ENCODE measurements around the gene CLEC12A. TPM values are rescaled to one million over a fixed set of nuclear protein-coding genes. Genes with fewer than 3 reads are reported as not detected.

CLEC12A gene
- polyA plus RNA-seq, 3 donors: 356 to 441 (median 412) TPM

DNA sequence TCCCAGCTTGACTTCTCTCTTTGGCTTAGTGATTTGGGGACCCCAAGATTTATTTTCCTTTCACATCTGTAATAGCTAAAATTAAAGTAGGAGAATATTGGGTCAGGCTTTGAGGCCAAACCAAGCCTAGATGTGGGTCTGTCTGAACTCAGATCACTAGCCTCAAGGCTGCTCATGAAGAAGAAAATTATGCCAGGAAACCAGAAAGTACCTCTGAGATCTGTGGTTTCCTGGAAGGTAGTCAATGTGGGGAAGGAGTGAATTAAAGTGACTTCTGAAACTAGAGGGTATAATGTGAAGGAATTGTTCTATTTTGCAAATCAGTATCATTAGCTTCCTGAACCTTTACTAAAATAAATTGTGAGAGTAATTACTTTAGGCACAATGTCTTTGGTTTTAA lies 13.4 kb upstream of the CLEC12A start:
- TF ChIP-seq, protein P1, sequence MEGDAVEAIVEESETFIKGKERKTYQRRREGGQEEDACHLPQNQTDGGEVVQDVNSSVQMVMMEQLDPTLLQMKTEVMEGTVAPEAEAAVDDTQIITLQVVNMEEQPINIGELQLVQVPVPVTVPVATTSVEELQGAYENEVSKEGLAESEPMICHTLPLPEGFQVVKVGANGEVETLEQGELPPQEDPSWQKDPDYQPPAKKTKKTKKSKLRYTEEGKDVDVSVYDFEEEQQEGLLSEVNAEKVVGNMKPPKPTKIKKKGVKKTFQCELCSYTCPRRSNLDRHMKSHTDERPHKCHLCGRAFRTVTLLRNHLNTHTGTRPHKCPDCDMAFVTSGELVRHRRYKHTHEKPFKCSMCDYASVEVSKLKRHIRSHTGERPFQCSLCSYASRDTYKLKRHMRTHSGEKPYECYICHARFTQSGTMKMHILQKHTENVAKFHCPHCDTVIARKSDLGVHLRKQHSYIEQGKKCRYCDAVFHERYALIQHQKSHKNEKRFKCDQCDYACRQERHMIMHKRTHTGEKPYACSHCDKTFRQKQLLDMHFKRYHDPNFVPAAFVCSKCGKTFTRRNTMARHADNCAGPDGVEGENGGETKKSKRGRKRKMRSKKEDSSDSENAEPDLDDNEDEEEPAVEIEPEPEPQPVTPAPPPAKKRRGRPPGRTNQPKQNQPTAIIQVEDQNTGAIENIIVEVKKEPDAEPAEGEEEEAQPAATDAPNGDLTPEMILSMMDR (IDR thresholded peaks at IDR 0.05): no peak
- intact Hi-C loops (cut with micrococcal nuclease): no loop called here
- no peaks in the 10 kb centered on the region for H3K27me3 ChIP-seq (ENCODE audit: control insufficient read depth in 2 of 2, insufficient read depth in 2 of 2, low read length in 2 of 2)
- H3K27me3 Mint-ChIP-seq (ENCODE audit: low read depth in 3 of 3): no peaks in the 10 kb centered on the region
- H3K9ac ChIP-seq (ENCODE audit: insufficient read depth, low read length, poor library complexity, severe bottlenecking): no peak overlapping the region
- H3K36me3 Mint-ChIP-seq: no peaks in the 10 kb centered on the region
- H3K9me3 Mint-ChIP-seq: no peaks in the 10 kb centered on the region
- H4K20me1 ChIP-seq (ENCODE audit: insufficient read depth, low read length): no peaks in the 10 kb centered on the region
- H3K4me3 Mint-ChIP-seq: no peak overlapping the region
- no peaks in the 10 kb centered on the region for H3K9me3 ChIP-seq (replicated peaks in 1 of 2; ENCODE audit: control insufficient read depth in 1 of 2, insufficient read depth in 1 of 2, low read length in 2 of 2)
- no peak for DNase-seq
- H3K27ac ChIP-seq (ENCODE audit: low read depth in 1 of 2, low read length in 2 of 2): peak overlapping the region in 1 of 2 donors; percentile 31
- no peak overlapping the region for H3K4me2 ChIP-seq (replicated peaks; ENCODE audit: extremely low read depth, low read length, poor library complexity, severe bottlenecking)
- H3K4me1 ChIP-seq (ENCODE audit: control insufficient read depth in 1 of 2, insufficient read depth in 2 of 2, low read length in 2 of 2): peaks cover 43 to 65% of the 10 kb centered on the region in 2 donors
- peaks cover 61% of the 10 kb centered on the region for H3K4me1 Mint-ChIP-seq
- H3K4me3 ChIP-seq (replicated peaks in 1 of 3; ENCODE audit: low read depth in 2 of 3, low read length in 3 of 3): peak overlapping the region in 1 of 3 experiments; percentile 9
- peaks cover 16% of the 10 kb centered on the region for H3K79me2 ChIP-seq (ENCODE audit: insufficient read depth, low read length)
- H3K27ac Mint-ChIP-seq: peak overlapping the region in 2 of 7 donors; percentile 28 to 78
- H3K36me3 ChIP-seq (replicated peaks in 1 of 2; ENCODE audit: control insufficient read depth in 1 of 2, insufficient read depth in 2 of 2, low read length in 2 of 2): no peaks in the 10 kb centered on the region
- no peak overlapping the region for H2AFZ ChIP-seq (ENCODE audit: insufficient read depth, low read depth, low read length, poor library complexity, severe bottlenecking)

DNA sequence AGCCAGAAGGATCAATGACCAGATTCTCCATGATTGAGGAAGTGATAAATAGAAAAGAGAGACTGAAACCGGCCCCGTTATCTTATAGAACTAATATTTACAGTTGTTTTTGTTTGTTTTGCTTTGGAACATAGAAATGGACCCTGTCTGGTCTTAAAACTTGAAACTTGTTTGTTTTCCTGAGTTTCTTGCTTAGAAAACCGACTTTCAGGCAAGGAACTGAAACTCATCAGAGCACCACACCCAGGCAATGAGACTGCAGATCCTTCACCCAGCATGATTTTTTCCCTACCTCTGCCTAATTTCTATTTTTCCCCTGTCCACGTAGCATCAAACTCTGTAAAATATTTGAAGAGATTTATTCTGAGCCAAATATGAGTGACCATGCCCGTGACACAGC lies 10.6 kb upstream of the CLEC12A start:
- peak overlapping the region; percentile 55 for H3K4me2 ChIP-seq (replicated peaks; ENCODE audit: extremely low read depth, low read length, poor library complexity, severe bottlenecking)
- peak overlapping the region; percentile 84 to 94 (median 92) for H3K27ac Mint-ChIP-seq
- TF ChIP-seq, protein P1 (IDR thresholded peaks at IDR 0.05): no peak
- H3K4me3 ChIP-seq (replicated peaks in 1 of 3; ENCODE audit: low read depth in 2 of 3, low read length in 3 of 3): peak overlapping the region in 2 of 3 experiments; percentile 22 to 52
- peak overlapping the region; percentile 56 to 86 for H3K27ac ChIP-seq (ENCODE audit: low read depth in 1 of 2, low read length in 2 of 2)
- WGBS (ENCODE audit: insufficient coverage): 0% methylated on average over 1 of the region's 5 CpGs
- H3K36me3 Mint-ChIP-seq: no peaks in the 10 kb centered on the region
- no peaks in the 10 kb centered on the region for H4K20me1 ChIP-seq (ENCODE audit: insufficient read depth, low read length)
- DNase-seq: peak in 2 of 3 donors; percentile 33 to 57
- peaks cover 60% of the 10 kb centered on the region for H3K4me1 Mint-ChIP-seq
- H3K27me3 Mint-ChIP-seq (ENCODE audit: low read depth in 3 of 3): no peaks in the 10 kb centered on the region
- peaks cover 49 to 79% of the 10 kb centered on the region in 2 donors for H3K4me1 ChIP-seq (ENCODE audit: control insufficient read depth in 1 of 2, insufficient read depth in 2 of 2, low read length in 2 of 2)
- H3K27me3 ChIP-seq (ENCODE audit: control insufficient read depth in 2 of 2, insufficient read depth in 2 of 2, low read length in 2 of 2): no peaks in the 10 kb centered on the region
- peak overlapping the region; percentile 32 to 67 for H3K4me3 Mint-ChIP-seq
- peaks cover 17% of the 10 kb centered on the region for H3K79me2 ChIP-seq (ENCODE audit: insufficient read depth, low read length)
- intact Hi-C loops (cut with micrococcal nuclease): loop anchor here in 1 of 2 donors (2.0 kb wide), 1 partner anchor 14 kb away; no protein-coding TSS in a partner anchor
- H3K9me3 Mint-ChIP-seq: no peaks in the 10 kb centered on the region
- H3K9ac ChIP-seq (ENCODE audit: insufficient read depth, low read length, poor library complexity, severe bottlenecking): peak overlapping the region; percentile 18
- no peaks in the 10 kb centered on the region for H3K9me3 ChIP-seq (replicated peaks in 1 of 2; ENCODE audit: control insufficient read depth in 1 of 2, insufficient read depth in 1 of 2, low read length in 2 of 2)
- no peaks in the 10 kb centered on the region for H3K36me3 ChIP-seq (replicated peaks in 1 of 2; ENCODE audit: control insufficient read depth in 1 of 2, insufficient read depth in 2 of 2, low read length in 2 of 2)
- peak overlapping the region; percentile 48 for H2AFZ ChIP-seq (ENCODE audit: insufficient read depth, low read depth, low read length, poor library complexity, severe bottlenecking)
